ENCODE data around the gene TEX9. TPM values are rescaled to one million over a fixed set of nuclear protein-coding genes. Genes with fewer than 3 reads are reported as not detected.
"Not testable (repeated sequence)": the region's sequence is repeated elsewhere in the genome, so short reads cannot be mapped to it uniquely, and the experiment has no call there.

TEX9 gene
- total RNA-seq, 5 donors from 2014 or later (not counting 1 experiment from before 2014, with no cell fraction given), result 1.5 to 2.7 (median 1.9) TPM

DNA sequence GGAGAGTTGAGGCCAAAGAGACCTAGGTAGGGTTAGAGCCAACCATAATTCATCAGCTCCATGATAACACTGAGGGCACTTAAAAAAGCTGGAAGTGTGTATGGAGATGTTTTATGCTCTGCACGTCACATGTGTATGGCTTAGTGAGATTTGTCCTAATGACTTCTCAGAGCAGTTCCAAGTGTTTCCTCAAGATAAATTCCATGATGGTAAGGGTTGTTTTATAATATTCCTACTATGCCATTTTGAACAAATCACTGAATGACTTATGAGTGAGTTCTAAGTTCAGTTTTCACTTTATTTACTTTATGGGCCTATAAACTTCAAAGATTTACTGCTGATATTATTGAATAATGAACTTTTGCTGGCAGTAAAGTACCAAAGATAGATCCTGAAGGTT, 28.1 kb downstream of the TEX9 start:
- peaks cover 3% of the 10 kb centered on the region for H3K36me3 Mint-ChIP-seq
- CTCF ChIA-PET, result no interaction called here
- H3K4me1 Mint-ChIP-seq, result no peaks in the 10 kb centered on the region
- Histone ChIP-seq H3K9me3 (no peaks in the 10 kb centered on the region), H3K27ac (ENCODE audit: low read length) (no peak overlapping the region), H3K4me1 (ENCODE audit: control insufficient read depth in 1 of 2, extremely low read depth in 1 of 2, insufficient read depth in 2 of 2, low read length in 2 of 2) (no peaks in the 10 kb centered on the region), H3K4me3 (ENCODE audit: control insufficient read depth in 1 of 2, extremely low read depth in 1 of 2, low read length in 1 of 2) (no peak overlapping the region), H3K27me3 (replicated peaks in 1 of 2; ENCODE audit: control insufficient read depth in 2 of 2, extremely low read depth in 1 of 2, insufficient read depth in 2 of 2, low read length in 1 of 2) (no peaks in the 10 kb centered on the region), H3K36me3 (ENCODE audit: control insufficient read depth in 2 of 2, extremely low read depth in 1 of 2, insufficient read depth in 1 of 2, low read length in 1 of 2) (no peaks in the 10 kb centered on the region)
- H3K4me3 Mint-ChIP-seq, result no peak overlapping the region
- peaks cover 3 to 4% of the 10 kb centered on the region in 2 donors for H3K27me3 Mint-ChIP-seq
- WGBS (ENCODE audit: insufficient coverage), result no CpG with 5 or more reads among the region's 1 CpG
- no peak for ATAC-seq (replicated peaks in 1 of 4)
- H3K27ac Mint-ChIP-seq, result no peak overlapping the region
- H3K9me3 Mint-ChIP-seq, result no peaks in the 10 kb centered on the region
- DNase-seq, result no peak
- POLR2A ChIA-PET, result no interaction called here

DNA sequence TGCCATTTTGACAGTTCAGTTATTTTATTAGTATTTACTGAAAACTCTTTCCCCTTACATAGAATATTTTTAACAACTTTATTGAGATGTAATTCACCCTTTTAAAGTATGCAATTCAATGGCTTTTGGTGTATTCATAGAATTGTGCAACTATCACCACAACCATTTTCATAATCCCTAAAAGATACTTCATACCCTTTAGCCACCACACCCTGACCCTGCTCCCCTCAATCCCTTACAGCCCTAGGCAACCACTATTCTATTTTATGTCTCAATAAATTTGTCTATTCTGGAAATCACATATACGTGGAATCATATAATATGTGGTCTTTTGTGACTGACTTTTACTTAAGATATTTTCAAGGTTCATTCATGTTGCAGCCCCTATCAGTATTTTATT, 29.7 kb downstream of the TEX9 start:
- no peaks in the 10 kb centered on the region for H3K36me3 ChIP-seq (ENCODE audit: control insufficient read depth in 2 of 2, extremely low read depth in 1 of 2, insufficient read depth in 1 of 2, low read length in 1 of 2)
- ATAC-seq (replicated peaks in 1 of 4) (no peak), DNase-seq (no peak)
- H3K27me3 ChIP-seq (replicated peaks in 1 of 2; ENCODE audit: control insufficient read depth in 2 of 2, extremely low read depth in 1 of 2, insufficient read depth in 2 of 2, low read length in 1 of 2), result peaks cover 0 to 6% of the 10 kb centered on the region in 2 experiments
- H3K27ac ChIP-seq (ENCODE audit: low read length), result no peak overlapping the region
- Mint-ChIP-seq H3K36me3 (peaks cover 3% of the 10 kb centered on the region), H3K4me3 (no peak overlapping the region), H3K27me3 (peaks cover 10 to 12% of the 10 kb centered on the region in 2 donors), H3K4me1 (no peaks in the 10 kb centered on the region), H3K9me3 (no peaks in the 10 kb centered on the region), H3K27ac (no peak overlapping the region)
- H3K9me3 ChIP-seq, result no peaks in the 10 kb centered on the region
- H3K4me1 ChIP-seq (ENCODE audit: control insufficient read depth in 1 of 2, extremely low read depth in 1 of 2, insufficient read depth in 2 of 2, low read length in 2 of 2), result no peaks in the 10 kb centered on the region
- CTCF ChIA-PET, result interaction anchor here in 1 of 2 donors (0.6 kb wide), 1 partner anchor 574 kb away, joined by 4 read pairs; no protein-coding TSS in a partner anchor
- POLR2A ChIA-PET, result no interaction called here
- no CpG with 5 or more reads among the region's 1 CpG for WGBS (ENCODE audit: insufficient coverage)
- H3K4me3 ChIP-seq (ENCODE audit: control insufficient read depth in 1 of 2, extremely low read depth in 1 of 2, low read length in 1 of 2), result no peak overlapping the region

DNA sequence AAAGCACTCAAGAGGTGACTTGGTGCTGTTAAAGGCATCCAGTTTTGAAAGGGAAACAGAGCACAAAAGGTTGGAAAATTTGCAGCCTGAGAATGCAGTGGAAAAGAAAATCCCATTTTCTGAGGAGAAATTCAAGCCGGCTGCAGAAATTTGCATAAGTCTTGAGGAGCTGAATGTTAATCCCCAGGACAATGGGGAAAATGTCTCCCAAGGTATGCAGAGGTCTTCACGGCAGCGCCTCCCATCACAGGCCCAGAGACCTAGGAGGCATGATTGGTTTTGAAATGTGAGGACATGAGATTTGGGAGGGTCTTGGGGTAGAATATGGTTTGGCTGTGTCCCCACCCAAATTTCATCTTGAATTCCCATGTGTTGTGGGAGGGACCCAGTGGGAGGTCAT, 32.1 kb downstream of the TEX9 start:
- H3K27me3 ChIP-seq (replicated peaks in 1 of 2; ENCODE audit: control insufficient read depth in 2 of 2, extremely low read depth in 1 of 2, insufficient read depth in 2 of 2, low read length in 1 of 2); CTCF ChIA-PET; H3K27ac ChIP-seq (ENCODE audit: low read length); ATAC-seq (replicated peaks in 1 of 4); H3K9me3 Mint-ChIP-seq; H3K27ac Mint-ChIP-seq; POLR2A ChIA-PET; H3K4me1 Mint-ChIP-seq; H3K4me3 ChIP-seq (ENCODE audit: control insufficient read depth in 1 of 2, extremely low read depth in 1 of 2, low read length in 1 of 2); H3K36me3 ChIP-seq (ENCODE audit: control insufficient read depth in 2 of 2, extremely low read depth in 1 of 2, insufficient read depth in 1 of 2, low read length in 1 of 2); H3K4me1 ChIP-seq (ENCODE audit: control insufficient read depth in 1 of 2, extremely low read depth in 1 of 2, insufficient read depth in 2 of 2, low read length in 2 of 2); H3K36me3 Mint-ChIP-seq; DNase-seq; H3K4me3 Mint-ChIP-seq; H3K9me3 ChIP-seq: not testable (repeated sequence)
- peaks cover 16 to 26% of the 10 kb centered on the region in 2 donors for H3K27me3 Mint-ChIP-seq
- whole genome bisulfite sequencing (ENCODE audit: insufficient coverage), result 100% methylated on average over 3 of the region's 3 CpGs

DNA sequence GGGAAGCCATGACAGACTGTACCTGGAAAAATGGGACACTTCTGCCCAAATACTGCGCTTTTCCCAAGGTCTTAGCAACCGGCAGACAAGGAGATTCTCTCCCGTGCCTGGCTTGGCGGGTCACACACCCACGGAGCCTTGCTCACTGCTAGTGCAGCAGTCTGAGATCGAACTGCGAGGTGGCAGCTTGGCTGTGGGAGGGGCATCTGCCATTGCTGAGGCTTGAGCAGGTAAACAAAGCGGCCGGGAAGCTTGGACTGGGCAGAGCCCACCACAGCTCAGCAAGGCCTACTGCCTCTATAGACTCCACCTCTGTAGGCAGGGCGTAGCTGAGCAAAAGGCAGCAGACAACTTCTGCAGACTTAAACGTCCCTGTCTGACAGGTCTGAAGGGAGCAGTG, 34.0 kb downstream of the TEX9 start:
- H3K9me3 ChIP-seq; H3K27ac Mint-ChIP-seq; H3K36me3 Mint-ChIP-seq; H3K4me1 ChIP-seq (ENCODE audit: control insufficient read depth in 1 of 2, extremely low read depth in 1 of 2, insufficient read depth in 2 of 2, low read length in 2 of 2); DNase-seq; ATAC-seq (replicated peaks in 1 of 4); CTCF ChIA-PET; H3K4me1 Mint-ChIP-seq; POLR2A ChIA-PET; H3K27me3 ChIP-seq (replicated peaks in 1 of 2; ENCODE audit: control insufficient read depth in 2 of 2, extremely low read depth in 1 of 2, insufficient read depth in 2 of 2, low read length in 1 of 2); H3K4me3 Mint-ChIP-seq; H3K36me3 ChIP-seq (ENCODE audit: control insufficient read depth in 2 of 2, extremely low read depth in 1 of 2, insufficient read depth in 1 of 2, low read length in 1 of 2); H3K27ac ChIP-seq (ENCODE audit: low read length); H3K4me3 ChIP-seq (ENCODE audit: control insufficient read depth in 1 of 2, extremely low read depth in 1 of 2, low read length in 1 of 2): not testable (repeated sequence)
- Mint-ChIP-seq H3K27me3 (peaks cover 16 to 26% of the 10 kb centered on the region in 2 donors), H3K9me3 (peaks cover 6 to 15% (median 7%) of the 10 kb centered on the region in 3 donors)
- WGBS (ENCODE audit: insufficient coverage), result 97% methylated on average over 9 of the region's 11 CpGs

DNA sequence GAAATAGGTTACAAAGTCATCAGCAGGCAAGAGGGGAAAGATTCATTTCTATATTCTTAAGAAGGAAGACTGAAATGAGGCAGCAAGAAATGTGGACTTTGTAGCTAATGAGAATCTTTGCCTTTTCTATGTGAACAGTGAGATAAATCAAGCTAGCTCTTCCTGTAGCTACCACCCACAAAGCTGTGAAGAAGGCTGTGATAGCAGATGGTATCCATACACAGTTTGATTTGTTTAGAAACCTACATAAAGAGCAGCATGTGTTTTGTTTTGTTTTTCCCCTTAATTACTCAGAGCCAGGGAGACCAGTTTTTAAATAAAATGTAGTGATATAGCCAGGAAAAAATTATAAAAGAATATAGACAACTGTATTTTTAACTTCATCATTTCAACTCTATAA, 45.5 kb downstream of the TEX9 start:
- H3K4me3 Mint-ChIP-seq, result no peak overlapping the region
- ChIA-PET CTCF (interaction anchor here in 1 of 2 donors (0.6 kb wide), 1 partner anchor 12 kb away, joined by 4 read pairs; no protein-coding TSS in a partner anchor), POLR2A (no interaction called here)

GRCh38 chr15:56411122-56411749, 46.0 kb downstream of the TEX9 start:
- ATAC-seq (replicated peaks in 1 of 4), result no peak
- ChIA-PET POLR2A (no interaction called here), CTCF (no interaction called here)
- no peaks in the 10 kb centered on the region for H3K9me3 ChIP-seq
- DNase-seq, result no peak
- no peak overlapping the region for H3K4me3 ChIP-seq (ENCODE audit: control insufficient read depth in 1 of 2, extremely low read depth in 1 of 2, low read length in 1 of 2)
- Mint-ChIP-seq H3K36me3 (no peaks in the 10 kb centered on the region), H3K27ac (no peak overlapping the region), H3K9me3 (no peaks in the 10 kb centered on the region), H3K4me1 (no peaks in the 10 kb centered on the region), H3K4me3 (no peak overlapping the region), H3K27me3 (no peaks in the 10 kb centered on the region)
- no peaks in the 10 kb centered on the region for H3K4me1 ChIP-seq (ENCODE audit: control insufficient read depth in 1 of 2, extremely low read depth in 1 of 2, insufficient read depth in 2 of 2, low read length in 2 of 2)
- WGBS (ENCODE audit: insufficient coverage), result no CpG with 5 or more reads among the region's 2 CpGs
- H3K27me3 ChIP-seq (replicated peaks in 1 of 2; ENCODE audit: control insufficient read depth in 2 of 2, extremely low read depth in 1 of 2, insufficient read depth in 2 of 2, low read length in 1 of 2), result no peaks in the 10 kb centered on the region
- no peaks in the 10 kb centered on the region for H3K36me3 ChIP-seq (ENCODE audit: control insufficient read depth in 2 of 2, extremely low read depth in 1 of 2, insufficient read depth in 1 of 2, low read length in 1 of 2)
- no peak overlapping the region for H3K27ac ChIP-seq (ENCODE audit: low read length)

More for the DNA sequence above, 45.5 kb downstream of the TEX9 start:
- H3K27ac ChIP-seq (ENCODE audit: low read length), result no peak overlapping the region
- ATAC-seq (replicated peaks in 1 of 4) (no peak), DNase-seq (no peak)
- Mint-ChIP-seq H3K27ac (no peak overlapping the region), H3K9me3 (no peaks in the 10 kb centered on the region), H3K27me3 (no peaks in the 10 kb centered on the region), H3K36me3 (no peaks in the 10 kb centered on the region), H3K4me1 (no peaks in the 10 kb centered on the region)
- no peaks in the 10 kb centered on the region for H3K4me1 ChIP-seq (ENCODE audit: control insufficient read depth in 1 of 2, extremely low read depth in 1 of 2, insufficient read depth in 2 of 2, low read length in 2 of 2)
- H3K9me3 ChIP-seq, result no peaks in the 10 kb centered on the region
- no peaks in the 10 kb centered on the region for H3K27me3 ChIP-seq (replicated peaks in 1 of 2; ENCODE audit: control insufficient read depth in 2 of 2, extremely low read depth in 1 of 2, insufficient read depth in 2 of 2, low read length in 1 of 2)
- H3K4me3 ChIP-seq (ENCODE audit: control insufficient read depth in 1 of 2, extremely low read depth in 1 of 2, low read length in 1 of 2), result no peak overlapping the region
- H3K36me3 ChIP-seq (ENCODE audit: control insufficient read depth in 2 of 2, extremely low read depth in 1 of 2, insufficient read depth in 1 of 2, low read length in 1 of 2), result no peaks in the 10 kb centered on the region

Data from T-cell (primary cell).